Panc1 (cell line): ENCODE results near the gene TMEM233.

Source experiments
- POLR2AphosphoS5 ChIP-seq: IDR thresholded peaks from 2 replicates; pipeline ENCODE4 v1.6.1; 2012; ENCODE audit warnings: mild to moderate bottlenecking, low read depth, low read length, moderate library complexity
- SIN3A ChIP-seq: IDR thresholded peaks from 2 replicates; pipeline ENCODE4 v1.6.1; 2012; ENCODE audit warnings: low read depth, mild to moderate bottlenecking, low read length, moderate library complexity, borderline replicate concordance; ENCODE audit not compliant: insufficient read depth
- TCF7L2 ChIP-seq: IDR thresholded peaks from 2 replicates; pipeline ENCODE4 v1.6.1; 2011; ENCODE audit warnings: mild to moderate bottlenecking, low read depth, low read length, inconsistent platforms
- TF ChIP-seq, protein P1 (sequence below), 2 experiments: IDR thresholded peaks; 2 replicates each; pipeline ENCODE4 v1.6.1; 2011 to 2012; ENCODE audit warnings: low read depth in 2 of 2, control low read depth in 1 of 2, low read length in 1 of 2, mild to moderate bottlenecking in 1 of 2, moderate library complexity in 1 of 2; ENCODE audit not compliant: insufficient read depth in 1 of 2
- TF ChIP-seq, protein P2 (sequence below): fragments of 450-650 bp; IDR thresholded peaks from 2 replicates; pipeline ENCODE4 v1.5.1; 2017; ENCODE audit warnings: mild to moderate bottlenecking

DNA sequence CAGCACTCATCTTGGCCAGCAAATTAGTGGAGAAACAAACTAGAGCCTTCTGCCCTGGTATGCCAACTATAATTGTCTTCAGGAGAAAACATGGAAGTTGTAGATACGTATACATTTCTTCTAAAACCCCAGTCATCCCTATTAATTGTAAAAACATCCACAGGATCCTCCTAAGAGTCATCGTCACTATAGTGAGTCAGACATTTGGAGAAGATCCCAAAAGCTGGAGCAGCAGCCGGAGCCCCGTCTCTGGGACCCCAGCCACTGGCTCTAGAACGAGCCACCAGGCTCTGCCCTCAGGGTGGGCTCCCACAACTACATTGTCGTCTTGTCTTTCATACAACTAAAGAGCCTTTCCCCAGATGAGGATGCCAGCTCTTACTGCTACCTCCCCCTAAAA lies 89.8 kb downstream of the TMEM233 start:
- TF ChIP-seq, protein P1, sequence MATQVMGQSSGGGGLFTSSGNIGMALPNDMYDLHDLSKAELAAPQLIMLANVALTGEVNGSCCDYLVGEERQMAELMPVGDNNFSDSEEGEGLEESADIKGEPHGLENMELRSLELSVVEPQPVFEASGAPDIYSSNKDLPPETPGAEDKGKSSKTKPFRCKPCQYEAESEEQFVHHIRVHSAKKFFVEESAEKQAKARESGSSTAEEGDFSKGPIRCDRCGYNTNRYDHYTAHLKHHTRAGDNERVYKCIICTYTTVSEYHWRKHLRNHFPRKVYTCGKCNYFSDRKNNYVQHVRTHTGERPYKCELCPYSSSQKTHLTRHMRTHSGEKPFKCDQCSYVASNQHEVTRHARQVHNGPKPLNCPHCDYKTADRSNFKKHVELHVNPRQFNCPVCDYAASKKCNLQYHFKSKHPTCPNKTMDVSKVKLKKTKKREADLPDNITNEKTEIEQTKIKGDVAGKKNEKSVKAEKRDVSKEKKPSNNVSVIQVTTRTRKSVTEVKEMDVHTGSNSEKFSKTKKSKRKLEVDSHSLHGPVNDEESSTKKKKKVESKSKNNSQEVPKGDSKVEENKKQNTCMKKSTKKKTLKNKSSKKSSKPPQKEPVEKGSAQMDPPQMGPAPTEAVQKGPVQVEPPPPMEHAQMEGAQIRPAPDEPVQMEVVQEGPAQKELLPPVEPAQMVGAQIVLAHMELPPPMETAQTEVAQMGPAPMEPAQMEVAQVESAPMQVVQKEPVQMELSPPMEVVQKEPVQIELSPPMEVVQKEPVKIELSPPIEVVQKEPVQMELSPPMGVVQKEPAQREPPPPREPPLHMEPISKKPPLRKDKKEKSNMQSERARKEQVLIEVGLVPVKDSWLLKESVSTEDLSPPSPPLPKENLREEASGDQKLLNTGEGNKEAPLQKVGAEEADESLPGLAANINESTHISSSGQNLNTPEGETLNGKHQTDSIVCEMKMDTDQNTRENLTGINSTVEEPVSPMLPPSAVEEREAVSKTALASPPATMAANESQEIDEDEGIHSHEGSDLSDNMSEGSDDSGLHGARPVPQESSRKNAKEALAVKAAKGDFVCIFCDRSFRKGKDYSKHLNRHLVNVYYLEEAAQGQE (IDR thresholded peaks at IDR 0.05; ENCODE audit: insufficient read depth in 1 of 2, low read depth in 2 of 2, low read length in 1 of 2) = no peak
- TF ChIP-seq, protein P2, sequence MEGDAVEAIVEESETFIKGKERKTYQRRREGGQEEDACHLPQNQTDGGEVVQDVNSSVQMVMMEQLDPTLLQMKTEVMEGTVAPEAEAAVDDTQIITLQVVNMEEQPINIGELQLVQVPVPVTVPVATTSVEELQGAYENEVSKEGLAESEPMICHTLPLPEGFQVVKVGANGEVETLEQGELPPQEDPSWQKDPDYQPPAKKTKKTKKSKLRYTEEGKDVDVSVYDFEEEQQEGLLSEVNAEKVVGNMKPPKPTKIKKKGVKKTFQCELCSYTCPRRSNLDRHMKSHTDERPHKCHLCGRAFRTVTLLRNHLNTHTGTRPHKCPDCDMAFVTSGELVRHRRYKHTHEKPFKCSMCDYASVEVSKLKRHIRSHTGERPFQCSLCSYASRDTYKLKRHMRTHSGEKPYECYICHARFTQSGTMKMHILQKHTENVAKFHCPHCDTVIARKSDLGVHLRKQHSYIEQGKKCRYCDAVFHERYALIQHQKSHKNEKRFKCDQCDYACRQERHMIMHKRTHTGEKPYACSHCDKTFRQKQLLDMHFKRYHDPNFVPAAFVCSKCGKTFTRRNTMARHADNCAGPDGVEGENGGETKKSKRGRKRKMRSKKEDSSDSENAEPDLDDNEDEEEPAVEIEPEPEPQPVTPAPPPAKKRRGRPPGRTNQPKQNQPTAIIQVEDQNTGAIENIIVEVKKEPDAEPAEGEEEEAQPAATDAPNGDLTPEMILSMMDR = no peak
- TF ChIP-seq POLR2AphosphoS5 (no peak), SIN3A (no peak), TCF7L2 (no peak)
